Frontal cortex (tissue), 4 donors: ENCODE data around the gene SHISAL2B. TPM values are rescaled to one million over a fixed set of nuclear protein-coding genes. Genes with fewer than 3 reads are reported as not detected.
"Not testable (repeated sequence)": the region's sequence is repeated elsewhere in the genome, so short reads cannot be mapped to it uniquely, and the experiment has no call there.

ENCODE experiments used
- DNase-seq, 2 donors: peaks; one replicate each; pipeline ENCODE4 v3.0.0; 2012; ENCODE audit warnings: low spot score in 2 of 2
- FAIRE-seq: peaks from 2 replicates; lab custom pipeline; 2012; peaks lifted over from hg19 to GRCh38; lab: Jason Lieb, UNC
- total RNA-seq: library from RNA; depleted of rRNA; stranded (reverse); fragments of >200 nt; gene quantifications from one replicate; pipeline ENCODE4 v1.2.3, GENCODE V29; 2014
- donor health status: control.
- donor health status: control.
- donor health status: control.

The SHISAL2B gene
- total RNA-seq, 1 donor from 2014 or later: not detected

DNA sequence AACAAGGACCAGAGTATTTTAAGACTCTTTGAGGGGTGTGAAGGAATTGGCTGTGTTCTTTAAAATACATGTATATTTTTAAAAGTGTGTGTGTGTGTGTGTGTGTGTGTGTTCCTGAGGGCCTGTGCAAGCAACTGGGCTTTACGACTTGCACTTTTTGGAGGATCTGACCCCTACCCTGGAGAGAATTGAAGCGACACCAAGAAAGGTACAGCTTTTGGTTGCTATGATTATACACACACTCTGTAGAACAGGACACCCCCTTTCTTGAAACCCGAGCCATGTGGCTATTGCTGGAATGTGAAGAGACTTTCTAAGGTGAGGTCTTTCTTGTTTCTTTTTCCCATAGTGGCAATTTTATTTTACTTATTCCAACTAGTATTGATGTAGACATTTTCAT is 988 bp downstream of the SHISAL2B start:
- FAIRE-seq: no peak
- DNase-seq: no peak

GRCh38 chr5:64693636-64694035 is 3.3 kb downstream of the SHISAL2B start:
- DNase-seq (no peak), FAIRE-seq (no peak)

DNA sequence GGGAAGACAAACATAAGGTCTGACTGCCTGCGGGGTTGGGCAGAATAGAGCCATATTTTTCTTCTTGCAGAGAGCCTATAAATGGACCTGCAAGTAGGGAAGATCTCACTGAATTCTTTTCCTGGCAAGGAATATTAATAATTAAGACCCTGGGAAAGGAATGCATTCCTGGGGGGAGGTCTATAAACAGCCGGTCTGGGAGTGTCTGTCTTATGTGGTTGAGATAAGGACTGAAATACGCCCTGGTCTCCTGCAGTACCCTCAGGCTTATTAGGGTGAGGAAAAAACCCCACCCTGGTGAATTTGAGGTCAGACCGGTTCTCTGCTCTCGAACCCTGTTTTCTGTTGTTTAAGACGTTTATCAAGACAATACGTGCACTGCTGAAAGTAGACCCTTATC is 6.1 kb downstream of the SHISAL2B start:
- not testable (repeated sequence) for FAIRE-seq, DNase-seq

- FAIRE-seq (no peak), DNase-seq (no peak)
These were observed 10.5 kb downstream of the SHISAL2B start for GRCh38 chr5:64700765-64701164.

DNA sequence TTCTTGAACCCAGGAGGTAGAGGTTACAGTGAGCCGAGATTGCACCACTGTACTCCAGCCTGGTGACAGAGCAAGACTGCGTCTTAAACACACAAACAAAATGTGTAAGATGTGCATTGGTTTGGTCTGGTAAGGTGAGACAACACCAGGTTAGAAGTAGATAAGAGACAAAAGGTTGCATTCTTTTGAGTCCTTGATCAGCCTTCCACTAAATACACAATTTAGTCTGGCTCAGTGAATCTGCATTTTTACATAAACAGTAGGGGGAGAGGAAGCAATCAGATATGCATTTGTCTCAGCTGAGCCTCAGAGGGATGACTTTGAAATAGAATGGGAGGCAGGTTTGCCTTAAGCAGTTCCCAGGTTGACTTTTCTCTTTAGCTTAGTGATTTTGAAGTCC is 15.8 kb downstream of the SHISAL2B start:
- FAIRE-seq, DNase-seq: not testable (repeated sequence)

- DNase-seq (no peak), FAIRE-seq (no peak)
These were observed 16.9 kb downstream of the SHISAL2B start for GRCh38 chr5:64707191-64707590.

DNA sequence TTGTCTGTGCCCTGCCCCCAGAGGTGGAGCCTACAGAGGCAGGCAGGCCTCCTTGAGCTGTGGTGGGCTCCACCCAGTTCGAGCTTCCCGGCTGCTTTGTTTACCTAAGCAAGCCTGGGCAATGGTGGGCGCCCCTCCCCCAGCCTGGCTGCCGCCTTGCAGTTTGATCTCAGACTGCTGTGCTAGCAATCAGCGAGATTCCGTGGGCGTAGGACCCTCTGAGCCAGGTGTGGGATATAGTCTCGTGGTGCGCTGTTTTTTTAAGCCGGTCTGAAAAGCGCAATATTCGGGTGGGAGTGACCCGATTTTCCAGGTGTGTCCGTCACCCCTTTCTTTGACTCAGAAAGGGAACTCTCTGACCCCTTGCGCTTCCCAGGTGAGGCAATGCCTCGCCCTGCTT is 24.2 kb downstream of the SHISAL2B start:
- FAIRE-seq, DNase-seq: not testable (repeated sequence)

GRCh38 chr5:64722588-64722987 is 32.3 kb downstream of the SHISAL2B start:
- FAIRE-seq: no peak
- no peak for DNase-seq

DNA sequence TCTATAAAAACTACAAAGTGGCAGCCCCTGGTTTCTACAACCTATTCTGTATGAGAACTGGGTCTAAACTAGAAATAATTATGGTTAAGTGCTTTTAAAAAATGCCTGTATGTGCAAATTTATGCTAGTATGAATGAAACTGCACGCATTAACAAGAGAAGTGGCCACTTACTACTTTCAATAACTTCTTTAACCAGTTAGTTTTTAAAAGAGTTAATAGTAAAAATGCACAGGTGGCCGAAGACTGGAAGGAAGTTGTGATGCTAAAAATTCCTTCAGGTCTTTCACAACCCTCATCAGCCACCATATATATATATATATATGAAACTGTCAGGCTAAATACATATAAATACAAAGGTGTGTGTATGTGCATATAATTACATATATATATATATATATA is 36.8 kb downstream of the SHISAL2B start:
- FAIRE-seq (no peak), DNase-seq (no peak)

DNA sequence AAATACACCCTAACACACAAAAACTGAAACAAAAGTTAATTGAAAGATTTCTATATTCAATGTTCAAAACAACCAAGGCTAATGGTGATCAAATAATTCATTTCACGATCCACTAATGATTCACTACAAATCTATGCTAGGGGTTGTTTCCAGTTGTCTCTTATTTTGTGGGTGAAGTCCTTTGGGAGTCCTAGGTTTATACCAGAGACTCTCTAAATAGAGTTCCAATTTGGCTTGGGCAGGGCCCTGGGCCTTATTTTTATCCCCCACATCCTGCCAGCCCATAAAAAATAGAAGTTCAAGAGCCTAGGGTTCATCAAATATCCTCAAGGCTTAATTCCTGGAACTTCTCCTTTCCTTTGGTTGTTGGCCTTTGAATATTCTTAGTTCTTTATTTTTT is 52.1 kb downstream of the SHISAL2B start:
- no peak for FAIRE-seq

GRCh38 chr5:64742821-64743220 is 52.5 kb downstream of the SHISAL2B start:
- DNase-seq (no peak), FAIRE-seq (no peak)

More for the DNA sequence above, 52.1 kb downstream of the SHISAL2B start:
- DNase-seq: no peak

GRCh38 chr5:64744914-64745313 is 54.6 kb downstream of the SHISAL2B start:
- DNase-seq (no peak), FAIRE-seq (no peak)

DNA sequence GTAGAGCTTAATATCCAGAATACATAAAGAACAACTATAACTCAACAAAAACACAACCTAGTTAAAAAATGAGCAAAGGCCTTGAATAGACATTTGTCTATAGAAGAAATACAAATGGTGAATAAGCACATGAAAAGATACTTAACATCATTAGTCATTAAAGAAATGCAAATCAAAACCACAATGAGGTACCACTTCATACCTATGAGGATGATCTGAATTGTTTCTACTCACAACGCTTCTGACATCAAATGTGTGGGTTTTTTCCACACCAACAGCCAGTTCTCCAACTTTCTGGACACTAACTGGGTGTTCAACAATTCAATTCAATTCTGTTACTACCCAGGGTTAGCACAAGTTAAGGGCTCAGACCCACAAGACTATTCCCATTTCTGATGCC is 56.1 kb downstream of the SHISAL2B start:
- FAIRE-seq: no peak
- DNase-seq: no peak

DNA sequence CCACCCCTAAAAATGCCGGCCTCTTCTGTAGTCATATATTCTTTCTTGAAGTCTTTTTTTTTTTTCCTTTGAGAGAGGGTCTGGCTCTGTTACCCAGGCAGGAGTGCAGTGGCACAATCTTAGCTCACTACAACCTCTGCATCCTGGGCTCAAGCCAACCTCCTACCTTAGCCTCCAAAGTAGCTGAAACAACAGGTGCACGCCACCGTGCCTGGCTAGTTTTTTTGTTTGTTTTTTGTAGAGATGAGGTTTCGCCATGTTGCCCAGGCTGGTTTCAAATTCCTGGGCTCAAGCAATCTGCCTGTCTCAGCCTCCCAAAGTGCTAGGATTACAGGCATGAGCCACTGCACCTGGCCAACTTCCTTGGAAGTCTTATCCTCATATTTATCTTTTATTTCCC is 59.1 kb downstream of the SHISAL2B start:
- DNase-seq: no peak
- no peak for FAIRE-seq

DNA sequence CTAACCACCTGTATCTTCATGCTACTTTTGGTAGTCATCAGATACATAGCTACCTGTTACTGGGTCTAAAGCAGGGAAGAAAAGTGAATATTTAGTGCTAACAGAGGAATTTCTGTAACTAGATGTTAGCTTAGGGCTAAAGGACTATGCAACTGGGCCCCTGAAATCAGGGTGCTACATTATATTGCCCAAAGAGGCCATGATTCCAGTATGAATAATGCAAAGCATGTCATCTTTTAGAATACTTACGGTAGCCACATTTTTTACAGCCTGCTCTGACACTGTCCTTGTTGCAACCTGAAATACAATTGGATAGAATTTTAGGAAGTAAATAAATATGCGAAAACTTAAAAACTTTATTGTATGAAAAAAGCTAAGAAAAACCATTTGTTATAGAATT is 63.8 kb downstream of the SHISAL2B start:
- FAIRE-seq (no peak), DNase-seq (no peak)

- FAIRE-seq: no peak
- no peak for DNase-seq
These were observed 68.6 kb downstream of the SHISAL2B start for GRCh38 chr5:64758901-64759300.

GRCh38 chr5:64759960-64760660 is 69.8 kb downstream of the SHISAL2B start:
- no peak for FAIRE-seq
- DNase-seq: no peak

- FAIRE-seq (no peak), DNase-seq (no peak)
These were observed 73.7 kb downstream of the SHISAL2B start for GRCh38 chr5:64763948-64764503.

GRCh38 chr5:64765804-64766504 is 75.7 kb downstream of the SHISAL2B start:
- FAIRE-seq: no peak
- no peak for DNase-seq

GRCh38 chr5:64766941-64767340 is 76.6 kb downstream of the SHISAL2B start:
- FAIRE-seq (no peak), DNase-seq (no peak)
